PC-9 (cell line): Measurements from ENCODE around the gene OSBPL10. TPM values are rescaled to one million over a fixed set of nuclear protein-coding genes. Genes with fewer than 3 reads are reported as not detected.

ENCODE experiments used
- BruUV-seq: library from RNA; stranded (reverse); fragments of 400-500 nt; replicated peaks from 2 replicates; lab custom pipeline; 2021; lab: Mats Ljungman, UMichigan
- CTCF ChIA-PET: fragments of 300-600 bp; sonication (Branson Sonifier 250); formaldehyde crosslinking; loops from one replicate; lab custom pipeline; 2022; ENCODE audit warnings: antibody characterized with exemption; lab: Charles Lee
- POLR2A ChIA-PET: fragments of 300-600 bp; sonication (Branson Sonifier 250); formaldehyde crosslinking; loops from one replicate; lab custom pipeline; 2022; ENCODE audit warnings: antibody characterized with exemption; ENCODE audit not compliant: unreplicated experiment; lab: Charles Lee
- DNase-seq, 2 experiments: peaks; one replicate each; pipeline versions ENCODE4 v3.0.0 to v3.0.0-alpha.2; 2015 to 2022; ENCODE audit warnings: mixed read lengths in 1 of 2
- H2AFZ ChIP-seq: fragments of 200-600 bp; sonication (generic); 2 replicates; pipeline ENCODE4 v1.8.1; 2017; ENCODE audit warnings: antibody characterized with exemption
- H3F3A ChIP-seq: fragments of 200-600 bp; sonication (generic); 2 replicates; pipeline ENCODE4 v1.8.1; 2017; ENCODE audit warnings: antibody characterized with exemption, mild to moderate bottlenecking, low read depth; ENCODE audit not compliant: insufficient read depth
- H3K27ac ChIP-seq: fragments of 200-600 bp; sonication (generic); 2 replicates; pipeline ENCODE4 v1.6.1; 2016; ENCODE audit warnings: mixed run types
- H3K27me3 ChIP-seq: fragments of 200-600 bp; sonication (generic); 2 replicates; pipeline ENCODE4 v1.6.1; 2016; ENCODE audit warnings: low read depth, mixed run types; ENCODE audit not compliant: insufficient read depth
- H3K36me3 ChIP-seq: fragments of 200-600 bp; sonication (generic); 2 replicates; pipeline ENCODE4 v1.6.1; 2016; ENCODE audit warnings: low read depth, mixed run types
- H3K4me1 ChIP-seq: fragments of 200-600 bp; sonication (generic); replicated peaks from 2 replicates; pipeline ENCODE4 v1.6.1; 2016; ENCODE audit warnings: mixed run types; ENCODE audit not compliant: insufficient read depth
- H3K4me2 ChIP-seq: fragments of 200-600 bp; sonication (generic); 2 replicates; pipeline ENCODE4 v1.6.1; 2017; ENCODE audit warnings: mixed run types
- H3K4me3 ChIP-seq: fragments of 200-600 bp; sonication (generic); 2 replicates; pipeline ENCODE4 v1.6.1; 2016; ENCODE audit warnings: mixed run types
- H3K79me2 ChIP-seq: fragments of 200-600 bp; sonication (generic); 2 replicates; pipeline ENCODE4 v1.6.1; 2017; ENCODE audit warnings: low read depth, mixed run types
- H3K9me2 ChIP-seq: fragments of 200-600 bp; sonication (generic); 2 replicates; pipeline ENCODE4 v1.8.1; 2017; ENCODE audit warnings: mild to moderate bottlenecking; ENCODE audit not compliant: insufficient read depth
- H3K9me3 ChIP-seq: fragments of 200-600 bp; sonication (generic); 2 replicates; pipeline ENCODE4 v1.8.1; 2016; ENCODE audit warnings: low read depth; ENCODE audit not compliant: insufficient read depth
- H4K20me1 ChIP-seq: fragments of 200-600 bp; sonication (generic); 2 replicates; pipeline ENCODE4 v1.8.1; 2017; ENCODE audit not compliant: insufficient read depth
- CTCF ChIP-seq: fragments of 200-600 bp; sonication (generic); conservative IDR thresholded peaks from 2 replicates; pipeline ENCODE4 v1.6.1; 2017; ENCODE audit warnings: mixed run types, antibody characterized with exemption, mild to moderate bottlenecking, moderate library complexity
- EZH2 ChIP-seq: fragments of 200-600 bp; sonication (generic); IDR thresholded peaks from 2 replicates; pipeline ENCODE4 v1.8.0; 2017; ENCODE audit warnings: antibody characterized with exemption, low read depth
- intact Hi-C: fragments of 100-400 bp; cut with micrococcal nuclease; formaldehyde crosslinking; loops from one replicate; pipeline ENCODE4 v1.10.0; 2022; ENCODE audit not compliant: unreplicated experiment
- total RNA-seq: library from RNA; stranded (reverse); gene quantifications from 2 replicates; pipeline ENCODE4 v1.2.3, GENCODE V29; 2021

OSBPL10 gene
- total RNA-seq, 1 experiment from 2014 or later = 42.0 TPM

GRCh38 chr3:31772272-31772671 lies 208.8 kb downstream of the OSBPL10 start:
- intact Hi-C loops = no loop called here
- no peaks in the 10 kb centered on the region for H3F3A ChIP-seq
- CTCF ChIA-PET = no interaction called here
- H3K79me2 ChIP-seq = no peaks in the 10 kb centered on the region
- no peaks in the 10 kb centered on the region for H3K9me2 ChIP-seq
- H3K27ac ChIP-seq = no peak overlapping the region
- POLR2A ChIA-PET = no interaction called here
- no peaks in the 10 kb centered on the region for H3K36me3 ChIP-seq
- no peaks in the 10 kb centered on the region for H3K4me1 ChIP-seq
- H3K4me3 ChIP-seq = no peak overlapping the region
- TF ChIP-seq EZH2 (no peak), CTCF (no peak)
- DNase-seq = no peak
- H3K9me3 ChIP-seq = no peaks in the 10 kb centered on the region
- no peak overlapping the region for H3K4me2 ChIP-seq
- H2AFZ ChIP-seq = no peak overlapping the region
- no peaks in the 10 kb centered on the region for H3K27me3 ChIP-seq
- BruUV-seq = no TSS peak
- H4K20me1 ChIP-seq = no peaks in the 10 kb centered on the region

- TF ChIP-seq EZH2 (no peak), CTCF (no peak)
- Histone ChIP-seq H3K4me2 (no peak overlapping the region), H3K27me3 (no peaks in the 10 kb centered on the region), H3K4me1 (no peaks in the 10 kb centered on the region), H4K20me1 (no peaks in the 10 kb centered on the region), H3K36me3 (no peaks in the 10 kb centered on the region), H3K27ac (no peak overlapping the region), H2AFZ (no peak overlapping the region), H3K4me3 (no peak overlapping the region), H3K9me3 (no peaks in the 10 kb centered on the region), H3F3A (no peaks in the 10 kb centered on the region), H3K79me2 (no peaks in the 10 kb centered on the region), H3K9me2 (no peaks in the 10 kb centered on the region)
- intact Hi-C loops = no loop called here
- POLR2A ChIA-PET = no interaction called here
- no TSS peak for BruUV-seq
- no peak for DNase-seq
- CTCF ChIA-PET = no interaction called here
Measured at GRCh38 chr3:31770822-31771326, 210.2 kb downstream of the OSBPL10 start.

DNA sequence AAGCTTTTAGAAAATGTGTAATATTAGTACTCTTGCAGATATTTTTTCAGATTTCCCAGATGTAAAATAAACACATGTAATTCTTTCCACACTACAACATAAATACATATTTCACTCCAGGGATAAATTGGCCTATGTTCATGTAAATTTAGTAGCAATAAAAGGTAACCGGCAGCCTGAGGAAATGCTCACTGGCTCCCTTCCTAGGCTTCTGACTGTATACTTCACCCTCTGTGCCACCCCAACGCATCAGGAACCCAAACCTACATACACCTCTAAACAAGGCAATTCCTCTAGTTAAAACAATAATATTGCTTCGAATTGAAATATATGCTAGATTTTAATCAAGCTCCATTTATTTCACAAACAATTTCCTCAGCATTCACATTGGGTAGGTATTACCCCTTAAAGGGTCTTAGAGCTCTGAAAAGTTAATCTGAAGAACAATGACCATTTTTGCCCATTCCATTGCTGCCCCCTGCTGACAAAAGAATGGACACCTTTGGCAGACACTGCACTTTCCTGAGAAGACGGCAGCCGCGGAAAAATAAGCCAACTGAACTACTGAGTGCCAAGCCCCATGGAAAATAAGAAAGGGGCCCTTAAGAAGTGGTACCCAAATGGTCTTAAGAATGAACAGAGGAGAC lies 212.5 kb downstream of the OSBPL10 start:
- ChIA-PET POLR2A (no interaction called here), CTCF (no interaction called here)
- DNase-seq = no peak
- Histone ChIP-seq H3K9me3 (no peaks in the 10 kb centered on the region), H3K36me3 (no peaks in the 10 kb centered on the region), H2AFZ (no peak overlapping the region), H4K20me1 (no peaks in the 10 kb centered on the region), H3K9me2 (no peaks in the 10 kb centered on the region), H3K4me2 (no peak overlapping the region), H3K27ac (no peak overlapping the region), H3K27me3 (no peaks in the 10 kb centered on the region), H3K79me2 (no peaks in the 10 kb centered on the region), H3K4me3 (no peak overlapping the region), H3K4me1 (no peaks in the 10 kb centered on the region), H3F3A (no peaks in the 10 kb centered on the region)
- BruUV-seq = no TSS peak
- intact Hi-C loops = no loop called here
- TF ChIP-seq EZH2 (no peak), CTCF (no peak; the same call in 1 of the 2 replicates)
